NCI-H510A (cell line): ENCODE results near the gene NTF3.

Source experiments
- DNase-seq: peaks from one replicate; lab custom pipeline; 2025; lab: John Stamatoyannopoulos, UW

NTF3 gene

DNA sequence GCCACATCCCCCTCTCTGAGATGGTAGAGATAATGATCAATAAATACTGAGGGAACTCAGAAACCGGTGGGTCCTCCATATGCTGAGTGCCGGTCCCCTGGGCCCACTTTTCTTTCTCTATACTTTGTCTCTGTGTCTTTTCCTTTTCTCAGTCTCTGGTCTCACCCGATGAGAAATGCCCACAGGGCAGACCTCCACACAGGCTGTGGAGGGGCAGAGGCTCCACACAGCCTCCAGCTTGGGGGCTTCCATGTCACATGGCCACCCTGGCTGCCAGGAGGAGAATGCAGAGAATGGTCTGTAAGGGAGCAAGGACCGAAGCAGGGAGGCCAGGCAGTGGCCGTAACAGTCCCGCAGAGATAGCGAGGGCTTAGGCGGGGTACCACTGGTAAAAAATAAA lies 105.9 kb downstream of the NTF3 start:
- no peak for DNase-seq
